ENCODE results near the gene ORM2. TPM values are rescaled to one million over a fixed set of nuclear protein-coding genes. Genes with fewer than 3 reads are reported as not detected.

ORM2 gene
- total and polyA plus RNA-seq, 2 of the 8 experiments (the other 6 are each of a cell fraction or from before 2014, with no cell fraction given) = 1.3 TPM; not detected in 1

DNA sequence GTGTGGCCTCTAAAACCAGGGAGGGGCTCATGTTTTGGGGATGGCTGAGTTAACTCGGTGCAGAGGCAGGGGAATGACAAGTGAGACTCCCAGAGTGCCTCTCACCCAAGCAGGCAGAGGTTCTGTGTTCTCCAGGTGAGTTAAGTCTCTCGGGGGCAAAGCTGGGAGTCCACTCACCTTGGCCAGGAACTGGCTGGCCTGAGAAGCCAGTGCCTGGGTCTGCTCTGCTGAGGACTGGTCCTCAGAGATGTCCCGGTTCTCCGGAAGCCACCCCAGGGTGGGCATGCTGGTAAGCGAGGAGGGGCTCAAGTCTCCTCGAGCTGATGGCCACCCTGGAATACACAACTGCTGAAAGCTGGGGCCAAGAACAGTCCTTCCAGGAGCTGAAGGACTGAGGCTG is 37.7 kb downstream of the ORM2 start (continued):
- TF ChIP-seq, protein P1, sequence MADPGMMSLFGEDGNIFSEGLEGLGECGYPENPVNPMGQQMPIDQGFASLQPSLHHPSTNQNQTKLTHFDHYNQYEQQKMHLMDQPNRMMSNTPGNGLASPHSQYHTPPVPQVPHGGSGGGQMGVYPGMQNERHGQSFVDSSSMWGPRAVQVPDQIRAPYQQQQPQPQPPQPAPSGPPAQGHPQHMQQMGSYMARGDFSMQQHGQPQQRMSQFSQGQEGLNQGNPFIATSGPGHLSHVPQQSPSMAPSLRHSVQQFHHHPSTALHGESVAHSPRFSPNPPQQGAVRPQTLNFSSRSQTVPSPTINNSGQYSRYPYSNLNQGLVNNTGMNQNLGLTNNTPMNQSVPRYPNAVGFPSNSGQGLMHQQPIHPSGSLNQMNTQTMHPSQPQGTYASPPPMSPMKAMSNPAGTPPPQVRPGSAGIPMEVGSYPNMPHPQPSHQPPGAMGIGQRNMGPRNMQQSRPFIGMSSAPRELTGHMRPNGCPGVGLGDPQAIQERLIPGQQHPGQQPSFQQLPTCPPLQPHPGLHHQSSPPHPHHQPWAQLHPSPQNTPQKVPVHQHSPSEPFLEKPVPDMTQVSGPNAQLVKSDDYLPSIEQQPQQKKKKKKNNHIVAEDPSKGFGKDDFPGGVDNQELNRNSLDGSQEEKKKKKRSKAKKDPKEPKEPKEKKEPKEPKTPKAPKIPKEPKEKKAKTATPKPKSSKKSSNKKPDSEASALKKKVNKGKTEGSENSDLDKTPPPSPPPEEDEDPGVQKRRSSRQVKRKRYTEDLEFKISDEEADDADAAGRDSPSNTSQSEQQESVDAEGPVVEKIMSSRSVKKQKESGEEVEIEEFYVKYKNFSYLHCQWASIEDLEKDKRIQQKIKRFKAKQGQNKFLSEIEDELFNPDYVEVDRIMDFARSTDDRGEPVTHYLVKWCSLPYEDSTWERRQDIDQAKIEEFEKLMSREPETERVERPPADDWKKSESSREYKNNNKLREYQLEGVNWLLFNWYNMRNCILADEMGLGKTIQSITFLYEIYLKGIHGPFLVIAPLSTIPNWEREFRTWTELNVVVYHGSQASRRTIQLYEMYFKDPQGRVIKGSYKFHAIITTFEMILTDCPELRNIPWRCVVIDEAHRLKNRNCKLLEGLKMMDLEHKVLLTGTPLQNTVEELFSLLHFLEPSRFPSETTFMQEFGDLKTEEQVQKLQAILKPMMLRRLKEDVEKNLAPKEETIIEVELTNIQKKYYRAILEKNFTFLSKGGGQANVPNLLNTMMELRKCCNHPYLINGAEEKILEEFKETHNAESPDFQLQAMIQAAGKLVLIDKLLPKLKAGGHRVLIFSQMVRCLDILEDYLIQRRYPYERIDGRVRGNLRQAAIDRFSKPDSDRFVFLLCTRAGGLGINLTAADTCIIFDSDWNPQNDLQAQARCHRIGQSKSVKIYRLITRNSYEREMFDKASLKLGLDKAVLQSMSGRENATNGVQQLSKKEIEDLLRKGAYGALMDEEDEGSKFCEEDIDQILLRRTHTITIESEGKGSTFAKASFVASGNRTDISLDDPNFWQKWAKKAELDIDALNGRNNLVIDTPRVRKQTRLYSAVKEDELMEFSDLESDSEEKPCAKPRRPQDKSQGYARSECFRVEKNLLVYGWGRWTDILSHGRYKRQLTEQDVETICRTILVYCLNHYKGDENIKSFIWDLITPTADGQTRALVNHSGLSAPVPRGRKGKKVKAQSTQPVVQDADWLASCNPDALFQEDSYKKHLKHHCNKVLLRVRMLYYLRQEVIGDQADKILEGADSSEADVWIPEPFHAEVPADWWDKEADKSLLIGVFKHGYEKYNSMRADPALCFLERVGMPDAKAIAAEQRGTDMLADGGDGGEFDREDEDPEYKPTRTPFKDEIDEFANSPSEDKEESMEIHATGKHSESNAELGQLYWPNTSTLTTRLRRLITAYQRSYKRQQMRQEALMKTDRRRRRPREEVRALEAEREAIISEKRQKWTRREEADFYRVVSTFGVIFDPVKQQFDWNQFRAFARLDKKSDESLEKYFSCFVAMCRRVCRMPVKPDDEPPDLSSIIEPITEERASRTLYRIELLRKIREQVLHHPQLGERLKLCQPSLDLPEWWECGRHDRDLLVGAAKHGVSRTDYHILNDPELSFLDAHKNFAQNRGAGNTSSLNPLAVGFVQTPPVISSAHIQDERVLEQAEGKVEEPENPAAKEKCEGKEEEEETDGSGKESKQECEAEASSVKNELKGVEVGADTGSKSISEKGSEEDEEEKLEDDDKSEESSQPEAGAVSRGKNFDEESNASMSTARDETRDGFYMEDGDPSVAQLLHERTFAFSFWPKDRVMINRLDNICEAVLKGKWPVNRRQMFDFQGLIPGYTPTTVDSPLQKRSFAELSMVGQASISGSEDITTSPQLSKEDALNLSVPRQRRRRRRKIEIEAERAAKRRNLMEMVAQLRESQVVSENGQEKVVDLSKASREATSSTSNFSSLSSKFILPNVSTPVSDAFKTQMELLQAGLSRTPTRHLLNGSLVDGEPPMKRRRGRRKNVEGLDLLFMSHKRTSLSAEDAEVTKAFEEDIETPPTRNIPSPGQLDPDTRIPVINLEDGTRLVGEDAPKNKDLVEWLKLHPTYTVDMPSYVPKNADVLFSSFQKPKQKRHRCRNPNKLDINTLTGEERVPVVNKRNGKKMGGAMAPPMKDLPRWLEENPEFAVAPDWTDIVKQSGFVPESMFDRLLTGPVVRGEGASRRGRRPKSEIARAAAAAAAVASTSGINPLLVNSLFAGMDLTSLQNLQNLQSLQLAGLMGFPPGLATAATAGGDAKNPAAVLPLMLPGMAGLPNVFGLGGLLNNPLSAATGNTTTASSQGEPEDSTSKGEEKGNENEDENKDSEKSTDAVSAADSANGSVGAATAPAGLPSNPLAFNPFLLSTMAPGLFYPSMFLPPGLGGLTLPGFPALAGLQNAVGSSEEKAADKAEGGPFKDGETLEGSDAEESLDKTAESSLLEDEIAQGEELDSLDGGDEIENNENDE (IDR thresholded peaks at IDR 0.05; ENCODE audit: insufficient replicate concordance, low read length) = no peak
- TF ChIP-seq BRCA1 (IDR thresholded peaks at IDR 0.05; ENCODE audit: low read depth, low read length) (no peak), CBX5 (IDR thresholded peaks at IDR 0.05; ENCODE audit: low read depth, low read length) (no peak), SIRT6 (IDR thresholded peaks at IDR 0.05; ENCODE audit: low read length) (no peak), HDAC6 (IDR thresholded peaks at IDR 0.05; ENCODE audit: low read depth, low read length) (no peak)
